ENCODE data around the gene FCGR2B. TPM values are rescaled to one million over a fixed set of nuclear protein-coding genes. Genes with fewer than 3 reads are reported as not detected.
"Not testable (repeated sequence)": the region's sequence is repeated elsewhere in the genome, so short reads cannot be mapped to it uniquely, and the experiment has no call there.

The FCGR2B gene
- total RNA-seq, 2 experiments from 2014 or later, result not detected

- H3K4me1 Mint-ChIP-seq (ENCODE audit: low read depth); H3K36me3 Mint-ChIP-seq (ENCODE audit: low read depth); DNase-seq; CTCF ChIA-PET; H3K27ac Mint-ChIP-seq; H3K4me3 Mint-ChIP-seq; H3K9me3 Mint-ChIP-seq; H3K27me3 Mint-ChIP-seq (ENCODE audit: low read depth); intact Hi-C loops (cut with micrococcal nuclease): not testable (repeated sequence)
These were observed 27.9 kb upstream of the FCGR2B start for GRCh38 chr1:161634993-161635392.

GRCh38 chr1:161636189-161636782 is 26.7 kb upstream of the FCGR2B start:
- peak overlapping the region; percentile 30 for H3K27ac Mint-ChIP-seq
- DNase-seq; H3K27me3 Mint-ChIP-seq (ENCODE audit: low read depth); CTCF ChIA-PET; H3K4me1 Mint-ChIP-seq (ENCODE audit: low read depth); H3K9me3 Mint-ChIP-seq; H3K4me3 Mint-ChIP-seq; H3K36me3 Mint-ChIP-seq (ENCODE audit: low read depth): not testable (repeated sequence)
- intact Hi-C loops (cut with micrococcal nuclease), result loop anchor here (2.0 kb wide), 1 partner anchor 23 kb away; no protein-coding TSS in a partner anchor

GRCh38 chr1:161636976-161637375 is 26.0 kb upstream of the FCGR2B start:
- H3K4me1 Mint-ChIP-seq (ENCODE audit: low read depth); H3K36me3 Mint-ChIP-seq (ENCODE audit: low read depth); CTCF ChIA-PET; H3K27me3 Mint-ChIP-seq (ENCODE audit: low read depth); H3K27ac Mint-ChIP-seq; H3K4me3 Mint-ChIP-seq; H3K9me3 Mint-ChIP-seq; DNase-seq: not testable (repeated sequence)
- intact Hi-C loops (cut with micrococcal nuclease), result loop anchor here (2.0 kb wide), 1 partner anchor 24 kb away; no protein-coding TSS in a partner anchor

- H3K36me3 Mint-ChIP-seq (ENCODE audit: low read depth); DNase-seq; CTCF ChIA-PET; H3K9me3 Mint-ChIP-seq; H3K27ac Mint-ChIP-seq; H3K27me3 Mint-ChIP-seq (ENCODE audit: low read depth); intact Hi-C loops (cut with micrococcal nuclease); H3K4me3 Mint-ChIP-seq: not testable (repeated sequence)
- peaks cover 12% of the 10 kb centered on the region for H3K4me1 Mint-ChIP-seq (ENCODE audit: low read depth)
These were observed 24.5 kb upstream of the FCGR2B start for GRCh38 chr1:161638251-161638993.

DNA sequence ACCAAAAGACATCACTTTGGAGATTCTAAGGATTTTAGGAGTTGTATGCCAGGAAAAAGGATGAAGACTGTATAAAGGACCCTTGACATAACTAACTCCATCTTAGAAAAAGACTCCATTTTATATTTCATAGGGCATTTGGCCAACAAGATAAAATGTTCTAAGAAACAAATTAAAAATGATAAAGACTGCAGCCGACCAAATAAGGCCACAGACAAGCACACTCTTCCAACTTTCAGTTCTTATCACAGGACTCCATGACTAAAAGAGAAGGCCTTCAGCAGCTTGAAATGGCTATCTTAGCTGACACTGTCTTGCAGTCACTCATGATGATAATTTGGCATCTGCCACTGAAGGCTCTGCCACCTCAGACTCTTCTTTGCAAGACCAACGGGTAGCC is 23.7 kb upstream of the FCGR2B start:
- H3K36me3 Mint-ChIP-seq (ENCODE audit: low read depth); H3K9me3 Mint-ChIP-seq; H3K27ac Mint-ChIP-seq; H3K4me3 Mint-ChIP-seq; CTCF ChIA-PET; H3K27me3 Mint-ChIP-seq (ENCODE audit: low read depth); intact Hi-C loops (cut with micrococcal nuclease); DNase-seq: not testable (repeated sequence)
- peaks cover 12% of the 10 kb centered on the region for H3K4me1 Mint-ChIP-seq (ENCODE audit: low read depth)

DNA sequence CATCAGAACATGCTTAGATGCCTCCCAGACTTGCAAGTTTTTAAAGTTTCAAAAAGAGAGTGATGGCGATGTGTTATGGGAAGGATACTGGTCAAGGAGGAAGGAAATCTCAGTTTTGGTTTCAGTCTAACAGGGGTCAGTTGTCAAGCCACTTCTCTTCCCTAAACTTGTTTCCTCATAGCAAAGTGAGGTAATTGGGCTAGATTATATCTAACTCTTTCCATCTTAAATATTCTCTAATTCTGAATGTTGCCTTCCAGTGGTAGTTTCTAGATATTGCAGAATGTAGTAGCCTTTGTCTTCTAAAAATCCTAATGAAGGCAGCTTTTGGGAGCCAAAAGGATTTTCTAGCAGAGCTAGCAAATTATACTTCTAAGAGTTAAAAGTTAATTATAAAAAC is 20.2 kb upstream of the FCGR2B start:
- H3K27ac Mint-ChIP-seq; H3K4me3 Mint-ChIP-seq; H3K9me3 Mint-ChIP-seq; DNase-seq; H3K4me1 Mint-ChIP-seq (ENCODE audit: low read depth); H3K27me3 Mint-ChIP-seq (ENCODE audit: low read depth); CTCF ChIA-PET; intact Hi-C loops (cut with micrococcal nuclease); H3K36me3 Mint-ChIP-seq (ENCODE audit: low read depth): not testable (repeated sequence)

DNA sequence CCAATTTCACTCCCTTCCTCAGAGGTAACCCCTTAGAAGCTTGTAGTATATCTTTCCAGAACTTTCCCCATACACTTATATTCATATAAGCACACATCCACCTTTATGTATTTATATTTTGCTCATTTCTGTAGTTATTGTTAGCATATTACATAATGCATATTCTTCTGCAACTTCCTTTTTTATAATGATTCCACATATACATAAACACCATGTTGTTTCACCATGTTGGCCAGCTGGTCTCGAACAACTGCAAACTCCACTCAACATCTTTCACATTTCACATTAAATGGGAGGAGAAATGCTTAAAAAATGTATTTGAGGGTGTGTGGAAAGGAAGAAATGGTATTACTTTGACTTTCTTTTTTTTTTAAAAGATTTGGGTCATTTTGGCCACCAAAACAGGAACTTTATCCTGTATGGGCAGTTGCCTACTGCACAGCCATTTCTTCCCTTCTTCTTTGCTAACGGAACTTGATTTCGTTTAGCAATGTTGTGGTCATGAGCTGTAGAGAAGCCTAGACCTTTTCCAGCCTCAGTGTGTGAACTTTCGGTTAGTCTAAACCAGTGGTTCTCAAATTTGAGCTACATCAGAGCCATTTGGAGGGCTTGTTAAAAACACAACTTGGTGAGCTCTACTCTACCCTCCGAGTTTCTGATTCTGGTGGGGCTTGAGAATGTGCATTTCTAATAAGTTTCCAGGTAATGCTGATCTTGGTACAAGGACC is 19.3 kb upstream of the FCGR2B start:
- H3K27ac Mint-ChIP-seq; DNase-seq; CTCF ChIA-PET; H3K36me3 Mint-ChIP-seq (ENCODE audit: low read depth); H3K4me3 Mint-ChIP-seq; intact Hi-C loops (cut with micrococcal nuclease); H3K27me3 Mint-ChIP-seq (ENCODE audit: low read depth); H3K9me3 Mint-ChIP-seq; H3K4me1 Mint-ChIP-seq (ENCODE audit: low read depth): not testable (repeated sequence)

DNA sequence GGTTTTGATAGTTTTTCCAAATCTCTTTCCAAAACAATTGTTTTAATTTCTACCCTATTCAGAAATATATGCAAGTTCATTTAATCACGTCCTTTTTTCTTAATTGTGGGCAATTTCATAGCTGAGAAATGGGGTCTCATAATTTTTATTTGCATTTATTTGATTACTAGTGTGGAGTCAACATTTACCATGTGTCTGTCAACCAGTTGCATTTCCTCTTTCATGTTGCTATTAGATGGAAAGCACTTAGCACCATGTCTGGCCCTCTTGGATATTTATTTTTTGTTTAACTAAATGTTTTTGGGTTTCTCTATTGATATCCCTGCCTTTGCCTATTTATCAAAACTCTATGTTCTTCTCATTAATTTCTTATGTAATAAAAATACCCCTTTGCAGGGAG is 18.1 kb upstream of the FCGR2B start:
- H3K4me3 Mint-ChIP-seq; DNase-seq; H3K36me3 Mint-ChIP-seq (ENCODE audit: low read depth); intact Hi-C loops (cut with micrococcal nuclease); H3K4me1 Mint-ChIP-seq (ENCODE audit: low read depth); H3K27me3 Mint-ChIP-seq (ENCODE audit: low read depth); H3K27ac Mint-ChIP-seq; CTCF ChIA-PET; H3K9me3 Mint-ChIP-seq: not testable (repeated sequence)

GRCh38 chr1:161647507-161648360 is 15.2 kb upstream of the FCGR2B start:
- H3K27me3 Mint-ChIP-seq (ENCODE audit: low read depth); H3K36me3 Mint-ChIP-seq (ENCODE audit: low read depth); intact Hi-C loops (cut with micrococcal nuclease); H3K4me1 Mint-ChIP-seq (ENCODE audit: low read depth); H3K9me3 Mint-ChIP-seq; H3K4me3 Mint-ChIP-seq; DNase-seq; H3K27ac Mint-ChIP-seq: not testable (repeated sequence)
- CTCF ChIA-PET, result interaction anchor here (0.7 to 1.5 kb wide), 4 partner anchors 88 to 164 kb away, joined by 3 to 5 read pairs (median 4); no protein-coding TSS in a partner anchor

DNA sequence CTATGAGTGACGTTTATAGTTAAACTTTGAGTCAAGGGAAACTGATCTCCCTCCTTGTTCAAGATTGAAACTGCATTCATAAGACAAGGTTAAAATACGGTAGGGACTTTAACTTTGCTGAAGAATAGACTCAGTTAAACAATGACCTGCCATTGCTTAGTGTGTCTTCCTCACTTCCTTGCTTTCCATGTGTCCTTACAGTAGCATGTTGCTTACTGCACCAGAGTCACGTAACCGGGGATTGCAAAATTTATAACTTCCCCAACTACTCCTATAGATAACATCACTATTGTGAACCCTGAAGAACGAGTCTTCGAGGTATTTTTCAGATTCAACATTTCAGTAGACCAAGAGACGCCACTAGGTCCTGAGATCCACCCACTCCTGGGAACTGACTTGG is 9.4 kb upstream of the FCGR2B start:
- H3K4me1 Mint-ChIP-seq (ENCODE audit: low read depth); CTCF ChIA-PET; H3K27ac Mint-ChIP-seq; H3K27me3 Mint-ChIP-seq (ENCODE audit: low read depth); DNase-seq; H3K9me3 Mint-ChIP-seq; H3K36me3 Mint-ChIP-seq (ENCODE audit: low read depth); H3K4me3 Mint-ChIP-seq: not testable (repeated sequence)
- intact Hi-C loops (cut with micrococcal nuclease), result loop anchor here (10.0 kb wide), 1 partner anchor 79 kb away; no protein-coding TSS in a partner anchor

DNA sequence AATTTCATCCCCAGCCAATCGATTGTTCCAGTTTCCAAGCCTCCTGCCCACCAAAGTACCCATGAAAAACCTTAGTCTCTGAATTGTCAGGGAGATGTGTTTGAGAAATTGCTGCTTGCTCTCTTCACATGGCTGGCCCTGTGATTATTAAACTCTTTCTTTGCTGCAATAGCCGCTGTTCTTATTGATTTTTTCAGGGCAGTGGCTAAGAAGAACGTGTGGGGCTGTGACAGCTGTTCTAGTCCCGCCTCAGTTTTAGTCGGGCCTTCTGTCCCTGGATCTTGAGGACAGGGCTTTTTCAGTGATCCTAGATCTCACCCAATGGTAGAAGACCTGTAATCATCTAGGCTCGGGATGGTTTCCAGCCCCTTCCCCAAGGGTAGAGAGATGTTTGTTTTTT is 9.0 kb upstream of the FCGR2B start:
- H3K9me3 Mint-ChIP-seq; H3K27me3 Mint-ChIP-seq (ENCODE audit: low read depth); H3K36me3 Mint-ChIP-seq (ENCODE audit: low read depth); CTCF ChIA-PET; H3K4me1 Mint-ChIP-seq (ENCODE audit: low read depth); H3K4me3 Mint-ChIP-seq; H3K27ac Mint-ChIP-seq; DNase-seq: not testable (repeated sequence)
- intact Hi-C loops (cut with micrococcal nuclease), result loop anchor here (10.0 kb wide), 1 partner anchor 79 kb away; no protein-coding TSS in a partner anchor

- H3K9me3 Mint-ChIP-seq; H3K4me1 Mint-ChIP-seq (ENCODE audit: low read depth); H3K36me3 Mint-ChIP-seq (ENCODE audit: low read depth); CTCF ChIA-PET; H3K27me3 Mint-ChIP-seq (ENCODE audit: low read depth); DNase-seq; H3K27ac Mint-ChIP-seq; H3K4me3 Mint-ChIP-seq: not testable (repeated sequence)
- intact Hi-C loops (cut with micrococcal nuclease), result loop anchor here (10.0 kb wide), 1 partner anchor 84 kb away; no protein-coding TSS in a partner anchor
These were observed 4.4 kb upstream of the FCGR2B start for GRCh38 chr1:161658524-161658923.
